HG03469 (cell line): Measurements from ENCODE around the gene KMT5B.

Source experiments
- ATAC-seq: cut with Tn5 transposase; IDR thresholded peaks from one replicate; pipeline ENCODE4 v1.9.1; 2021; ENCODE audit warnings: mild to moderate bottlenecking, moderate library complexity, moderate number of reproducible peaks; ENCODE audit not compliant: unreplicated experiment

Gene KMT5B

DNA sequence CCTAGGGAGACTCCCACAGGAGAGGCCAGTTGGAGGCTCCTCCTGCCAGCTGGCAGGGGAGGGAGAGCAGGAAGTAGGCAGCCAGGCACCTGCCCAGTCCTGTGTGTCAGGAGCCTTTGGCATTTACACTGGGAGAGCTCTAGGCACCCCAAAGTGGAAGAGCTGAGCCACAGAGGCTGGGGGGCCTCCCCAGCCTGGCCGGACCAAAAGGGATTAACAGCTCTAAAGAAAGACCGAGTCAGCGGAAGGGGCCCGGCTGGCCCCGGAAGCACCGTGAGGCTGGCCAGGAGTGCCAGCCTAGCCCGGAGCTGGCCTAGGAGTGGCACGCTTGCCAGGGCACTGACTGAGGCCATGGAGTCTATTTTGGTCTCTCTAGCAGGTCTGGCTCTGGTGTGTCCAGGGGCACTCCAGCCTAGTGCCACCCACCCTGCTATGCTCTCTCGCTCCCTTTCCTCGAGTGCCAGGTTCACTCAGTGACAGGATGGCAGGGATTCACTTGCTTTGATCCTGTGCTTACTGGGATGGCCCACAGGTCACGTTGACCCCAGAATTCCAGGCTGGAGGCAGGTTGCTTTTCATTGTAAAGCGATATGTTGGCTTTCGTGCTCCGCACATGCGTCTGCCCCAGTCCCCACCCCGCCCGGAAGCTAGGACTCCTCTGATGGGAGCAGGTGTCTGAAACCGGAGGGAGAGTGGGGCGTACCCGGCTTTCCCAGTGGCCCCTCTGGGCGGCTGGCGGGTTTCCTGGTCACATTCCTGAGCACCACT is 3.3 kb upstream of the KMT5B start:
- ATAC-seq, result no peak

DNA sequence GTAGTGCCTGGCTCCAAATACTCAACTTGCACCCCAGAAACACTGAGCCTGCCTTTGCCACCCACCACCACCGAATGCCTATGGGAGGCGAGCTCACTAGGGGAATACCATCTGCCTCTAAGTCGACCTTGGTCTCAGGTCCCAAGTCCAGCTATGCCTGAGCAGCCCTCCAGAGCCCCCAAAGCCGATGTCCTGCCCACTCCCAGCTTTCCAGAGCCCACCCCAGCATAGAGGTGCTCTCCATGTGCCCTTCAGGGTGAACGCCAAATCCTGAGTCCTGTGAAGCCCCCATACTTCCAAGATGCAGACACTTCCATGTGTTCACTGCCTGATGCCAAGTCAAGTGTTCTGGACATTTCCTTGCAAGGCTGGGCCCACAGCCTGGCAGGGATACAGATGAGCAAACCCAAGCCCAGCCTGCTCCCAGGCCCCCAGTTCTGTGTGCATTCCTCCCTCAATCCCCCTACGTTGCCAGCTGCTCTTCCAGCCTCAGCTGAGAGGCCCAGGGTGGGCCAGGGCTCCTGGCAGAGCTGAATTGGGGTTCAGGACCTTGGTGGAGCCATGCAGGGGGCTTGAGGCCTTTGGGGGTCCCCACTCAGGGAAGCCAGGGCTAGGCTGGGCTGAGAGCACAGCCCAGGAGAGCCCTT is 2.6 kb upstream of the KMT5B start:
- no peak for ATAC-seq

GRCh38 chr11:68215087-68215445 is 2.0 kb upstream of the KMT5B start:
- no peak for ATAC-seq

DNA sequence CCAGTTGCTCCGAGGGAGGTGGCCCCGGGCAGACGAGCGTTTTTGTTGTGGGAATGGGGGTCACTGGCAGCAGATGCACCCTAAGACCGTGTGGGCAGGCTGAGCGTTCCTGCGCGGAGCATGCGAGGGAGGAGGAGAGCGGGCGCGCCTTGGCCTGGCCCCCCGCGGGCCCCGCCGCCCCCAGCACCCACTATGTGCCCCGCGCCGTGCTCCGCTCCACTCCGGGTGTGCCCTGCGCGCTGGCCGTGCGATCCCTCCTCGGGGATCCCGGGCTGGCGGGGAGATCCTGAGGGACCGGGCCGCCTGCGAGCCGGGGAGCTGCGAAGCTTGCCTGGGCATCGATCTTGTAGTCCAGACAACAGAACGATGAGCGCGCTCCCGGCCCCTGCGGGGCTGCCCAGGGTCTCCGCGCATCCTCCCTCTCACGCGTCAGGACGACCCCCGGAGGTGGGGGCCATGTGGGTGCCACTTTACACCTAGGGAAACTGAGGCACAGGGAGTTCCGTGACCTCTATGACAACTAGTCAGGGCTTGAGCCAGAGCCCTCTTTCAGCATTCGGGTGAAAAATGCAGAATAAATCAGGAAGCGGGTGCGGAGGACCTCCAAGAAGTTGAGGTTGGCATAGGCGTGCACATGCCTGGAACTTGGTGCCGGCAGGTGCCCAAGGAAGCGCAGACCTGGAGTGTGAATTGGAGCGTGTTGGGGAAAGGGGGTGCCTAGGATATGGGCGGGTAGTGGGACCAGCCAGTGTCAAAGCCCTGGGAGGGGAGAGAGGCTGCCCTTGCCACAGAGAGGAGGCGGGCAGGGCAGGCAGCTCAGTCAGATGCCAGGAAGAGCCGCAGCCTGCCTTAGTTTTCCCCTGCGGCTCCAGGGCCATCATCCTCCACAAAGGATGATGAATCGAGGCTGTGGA is 1.3 kb upstream of the KMT5B start:
- ATAC-seq, result no peak

GRCh38 chr11:68213555-68214172 is 568 bp upstream of the KMT5B start:
- ATAC-seq, result no peak

DNA sequence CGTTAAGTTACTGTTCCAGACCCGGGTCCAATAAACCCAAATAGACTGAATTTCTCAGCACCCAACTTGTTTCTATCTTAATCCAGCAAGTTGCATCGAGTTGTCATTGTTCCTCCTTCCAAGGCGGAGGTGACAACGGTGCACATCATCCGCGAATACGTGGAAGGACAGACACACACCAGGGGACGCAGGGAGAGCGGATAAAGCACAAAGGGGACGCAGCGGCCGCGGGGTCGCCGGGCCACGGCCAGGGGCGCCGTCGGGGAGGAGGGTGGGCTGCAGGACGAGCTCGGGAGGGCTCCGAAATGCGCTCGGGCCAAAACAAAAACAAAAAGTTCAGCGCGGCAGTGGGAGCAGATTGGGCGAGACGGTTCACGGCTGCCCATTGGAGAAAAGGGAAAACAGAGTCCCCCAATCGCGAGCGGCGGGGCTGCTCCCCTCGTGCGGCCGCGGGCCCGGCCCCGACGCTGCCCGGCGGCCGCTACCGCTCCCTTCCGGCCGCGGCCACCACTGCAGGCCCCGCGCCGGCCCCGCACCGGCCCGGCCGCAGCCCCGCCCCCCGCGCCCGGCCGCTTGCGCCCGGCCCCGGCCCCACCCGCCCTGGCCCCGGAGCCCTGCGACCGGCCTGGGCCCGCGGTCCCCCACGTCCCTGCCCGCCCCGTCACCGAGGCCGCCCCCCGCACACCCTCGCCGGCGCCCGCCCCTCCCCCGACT is 518 bp downstream of the KMT5B start:
- ATAC-seq, result no peak

- no peak for ATAC-seq
These were observed 1.6 kb downstream of the KMT5B start for GRCh38 chr11:68211546-68211945.

DNA sequence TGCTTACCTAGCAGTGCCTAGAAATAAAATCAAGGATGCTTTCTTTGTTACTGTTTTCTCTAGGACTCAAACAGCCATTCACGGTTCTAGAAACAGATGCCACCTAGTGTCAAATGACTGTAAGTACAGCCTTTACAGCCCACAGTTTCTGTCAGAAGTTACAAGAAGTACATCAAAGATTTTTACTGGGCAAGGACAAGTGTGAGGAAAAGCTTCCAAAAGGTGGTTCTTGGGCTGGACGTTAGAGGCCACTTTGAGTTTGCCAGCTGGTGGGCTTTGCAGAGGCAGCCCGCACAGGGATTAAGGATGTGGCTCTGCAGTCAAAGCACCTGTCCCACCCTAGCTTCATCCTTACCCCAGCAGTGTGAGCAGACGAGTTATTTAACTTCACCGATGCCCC is 6.9 kb downstream of the KMT5B start:
- no peak for ATAC-seq

- ATAC-seq, result no peak
These were observed 8.7 kb downstream of the KMT5B start for GRCh38 chr11:68204402-68204801.

- ATAC-seq, result no peak
These were observed 10.9 kb downstream of the KMT5B start for GRCh38 chr11:68202165-68202564.

DNA sequence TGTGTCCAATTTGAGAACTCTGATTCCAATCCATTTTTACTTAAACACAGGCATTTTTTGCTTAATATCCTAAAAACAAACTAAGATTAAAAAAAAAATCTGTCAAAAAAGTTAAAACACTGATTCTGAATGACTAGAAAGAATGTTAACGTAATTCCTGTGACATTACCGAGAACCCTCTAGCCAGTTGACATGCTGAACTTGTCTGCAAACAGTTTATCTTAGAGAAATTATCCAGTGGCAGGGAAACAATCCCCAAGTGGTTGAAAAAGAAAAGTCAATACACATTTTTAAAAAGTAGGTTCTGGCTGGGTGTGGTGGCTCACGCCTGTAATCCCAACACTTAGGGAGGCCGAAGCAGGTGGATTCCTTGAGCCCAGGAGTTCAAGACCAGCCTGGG is 11.6 kb downstream of the KMT5B start:
- ATAC-seq, result no peak

DNA sequence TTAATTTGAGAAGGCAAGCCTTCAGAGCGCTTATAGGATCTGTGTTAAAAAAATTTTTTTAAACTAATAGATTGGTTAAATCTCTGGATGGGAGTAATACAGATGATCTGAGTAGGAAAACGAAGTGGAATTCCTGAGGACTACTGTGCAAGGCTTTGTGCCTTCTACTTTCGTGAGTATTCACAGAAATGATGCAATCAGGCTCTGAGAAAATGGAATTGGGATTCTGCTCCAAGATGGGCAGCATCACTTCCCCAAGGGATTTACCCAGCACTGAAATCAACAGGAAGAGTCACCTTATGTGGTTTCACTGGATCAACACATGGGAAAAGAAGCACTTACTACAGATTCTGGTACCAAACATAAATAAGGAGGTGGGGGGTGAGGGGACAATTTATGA is 12.5 kb downstream of the KMT5B start:
- no peak for ATAC-seq

GRCh38 chr11:68199295-68199987 is 13.7 kb downstream of the KMT5B start:
- no peak for ATAC-seq

DNA sequence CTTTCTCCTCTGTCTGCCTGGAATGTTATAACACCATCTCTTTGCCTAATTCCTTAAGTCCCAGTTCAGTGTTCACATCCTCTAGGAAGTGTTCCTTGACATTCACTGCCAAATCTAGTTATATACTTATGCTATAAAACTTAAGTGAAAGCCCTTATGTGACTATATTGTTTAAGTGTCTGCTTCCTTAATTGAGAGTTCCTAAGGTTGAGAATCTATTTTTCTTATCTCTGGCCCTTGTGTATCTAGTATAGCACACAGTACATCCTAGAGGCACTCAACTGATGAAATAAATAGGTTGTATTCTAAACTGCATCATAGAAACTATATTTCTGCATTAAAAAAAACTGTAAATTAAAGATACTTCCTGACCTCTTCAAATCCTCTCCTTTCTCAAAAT is 16.9 kb downstream of the KMT5B start:
- no peak for ATAC-seq

DNA sequence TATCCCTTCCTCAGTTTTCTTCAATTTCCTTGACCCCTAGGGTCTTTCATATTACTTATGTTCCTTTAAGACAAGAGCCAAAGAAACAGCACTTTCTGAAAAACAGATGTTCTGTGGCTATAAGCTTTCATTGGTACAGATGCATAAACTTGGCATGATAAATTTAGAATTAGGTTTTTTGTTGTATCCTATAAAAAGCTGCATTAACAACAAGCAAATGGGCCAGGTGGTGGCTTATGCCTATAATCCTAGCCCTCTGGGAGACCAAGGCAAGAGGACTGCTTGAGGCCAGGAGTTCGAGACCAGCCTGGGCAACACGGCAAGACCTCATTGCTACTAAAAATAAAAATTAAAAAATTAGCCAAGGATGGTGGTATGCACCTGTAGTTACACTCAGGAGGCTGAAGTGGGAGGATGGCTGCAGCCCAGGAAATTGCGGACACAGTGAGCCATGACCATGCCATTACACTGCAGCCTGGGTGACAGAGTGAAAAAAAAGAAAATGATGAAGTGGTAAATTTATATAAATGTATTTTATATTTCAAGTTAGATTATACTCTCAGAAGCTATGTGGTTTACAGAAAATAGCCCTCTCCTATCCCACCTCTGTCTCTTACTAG is 18.3 kb downstream of the KMT5B start:
- no peak for ATAC-seq

DNA sequence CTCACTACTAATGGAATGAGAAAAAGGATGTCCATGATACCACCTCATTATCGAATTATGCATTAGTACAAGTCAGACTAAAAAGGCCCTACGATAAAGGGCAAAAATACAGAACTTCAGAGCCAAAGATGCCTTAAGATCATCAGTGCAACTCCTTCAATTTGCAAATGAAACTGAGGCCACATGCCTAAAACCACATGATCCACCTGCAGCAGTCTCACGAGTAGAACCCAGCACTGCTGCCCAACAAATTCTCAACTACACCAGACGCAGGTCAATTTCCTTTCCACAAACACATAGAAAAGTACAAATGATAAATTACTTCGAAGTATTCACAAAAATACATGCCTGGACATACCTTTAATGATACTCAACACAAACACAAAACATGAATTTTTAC is 20.1 kb downstream of the KMT5B start:
- ATAC-seq, result no peak

GRCh38 chr11:68191661-68192579 is 21.2 kb downstream of the KMT5B start:
- ATAC-seq, result no peak

- ATAC-seq, result no peak
These were observed 23.2 kb downstream of the KMT5B start for GRCh38 chr11:68189888-68190287.

DNA sequence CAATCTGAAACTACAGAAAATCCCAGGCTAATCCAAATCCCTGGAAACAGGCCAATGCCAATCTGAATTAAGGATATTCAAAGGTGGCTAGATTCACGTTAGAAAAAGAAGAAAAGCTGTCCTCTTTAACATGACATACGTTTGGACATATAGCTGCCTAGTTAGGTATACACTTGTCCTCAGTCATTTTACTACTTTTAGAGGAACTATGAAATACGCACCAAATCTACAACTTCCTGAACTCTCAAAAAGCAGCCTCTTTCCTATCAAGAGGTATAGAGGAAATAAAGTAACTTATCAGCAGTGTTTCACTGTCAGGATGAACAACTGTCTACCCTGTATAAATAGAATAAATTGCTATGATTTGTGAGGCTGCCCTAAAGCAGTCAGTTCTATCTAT is 24.0 kb downstream of the KMT5B start:
- no peak for ATAC-seq
